ENCODE data around the gene RPL15. TPM values are rescaled to one million over a fixed set of nuclear protein-coding genes. Genes with fewer than 3 reads are reported as not detected.
A peak's percentile ranks its signal among the peaks of the same experiment; 100 is the strongest.
"Not testable (repeated sequence)": the region's sequence is repeated elsewhere in the genome, so short reads cannot be mapped to it uniquely, and the experiment has no call there.

Gene RPL15
- total and polyA plus RNA-seq, 2 experiments from 2014 or later, result 1,318 to 3,305 TPM

GRCh38 chr3:23915537-23916108, 1.3 kb upstream of the RPL15 start:
- H2AFZ ChIP-seq, result peak overlapping the region; percentile 69
- peak overlapping the region; percentile 30 for H3K4me3 ChIP-seq
- peaks cover 43% of the 10 kb centered on the region for H4K20me1 ChIP-seq (ENCODE audit: insufficient read depth, poor library complexity, severe bottlenecking)
- WGBS (ENCODE audit: low lambda C conversion rate, missing lambda C conversion rate), result 34% methylated on average over 7 of the region's 7 CpGs
- H3K4me2 ChIP-seq, result peak overlapping the region; percentile 78
- H3K36me3 ChIP-seq (replicated peaks; ENCODE audit: insufficient read depth, low read depth), result no peaks in the 10 kb centered on the region
- DNase-seq (ENCODE audit: low spot score), result peak; percentile 47
- H3K9me3 ChIP-seq (ENCODE audit: low read depth), result no peaks in the 10 kb centered on the region
- H3K27me3 ChIP-seq, result no peaks in the 10 kb centered on the region
- peak overlapping the region; percentile 89 for H3K27ac ChIP-seq
- TF ChIP-seq EZH2 (IDR thresholded peaks at IDR 0.05; ENCODE audit: borderline replicate concordance), result no peak
- TF ChIP-seq, protein P1, sequence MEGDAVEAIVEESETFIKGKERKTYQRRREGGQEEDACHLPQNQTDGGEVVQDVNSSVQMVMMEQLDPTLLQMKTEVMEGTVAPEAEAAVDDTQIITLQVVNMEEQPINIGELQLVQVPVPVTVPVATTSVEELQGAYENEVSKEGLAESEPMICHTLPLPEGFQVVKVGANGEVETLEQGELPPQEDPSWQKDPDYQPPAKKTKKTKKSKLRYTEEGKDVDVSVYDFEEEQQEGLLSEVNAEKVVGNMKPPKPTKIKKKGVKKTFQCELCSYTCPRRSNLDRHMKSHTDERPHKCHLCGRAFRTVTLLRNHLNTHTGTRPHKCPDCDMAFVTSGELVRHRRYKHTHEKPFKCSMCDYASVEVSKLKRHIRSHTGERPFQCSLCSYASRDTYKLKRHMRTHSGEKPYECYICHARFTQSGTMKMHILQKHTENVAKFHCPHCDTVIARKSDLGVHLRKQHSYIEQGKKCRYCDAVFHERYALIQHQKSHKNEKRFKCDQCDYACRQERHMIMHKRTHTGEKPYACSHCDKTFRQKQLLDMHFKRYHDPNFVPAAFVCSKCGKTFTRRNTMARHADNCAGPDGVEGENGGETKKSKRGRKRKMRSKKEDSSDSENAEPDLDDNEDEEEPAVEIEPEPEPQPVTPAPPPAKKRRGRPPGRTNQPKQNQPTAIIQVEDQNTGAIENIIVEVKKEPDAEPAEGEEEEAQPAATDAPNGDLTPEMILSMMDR (IDR thresholded peaks at IDR 0.05; ENCODE audit: poor library complexity), result no peak
- peaks cover 24% of the 10 kb centered on the region for H3K4me1 ChIP-seq (ENCODE audit: insufficient read depth)
- H3K9me2 ChIP-seq (replicated peaks; ENCODE audit: insufficient read depth), result no peaks in the 10 kb centered on the region
- H3K79me2 ChIP-seq, result peaks cover 76% of the 10 kb centered on the region

- Histone ChIP-seq H2AFZ (peak overlapping the region; percentile 69), H3K36me3 (replicated peaks; ENCODE audit: insufficient read depth, low read depth) (no peaks in the 10 kb centered on the region), H3K79me2 (peaks cover 69% of the 10 kb centered on the region), H3K9me2 (replicated peaks; ENCODE audit: insufficient read depth) (no peaks in the 10 kb centered on the region), H3K9me3 (ENCODE audit: low read depth) (no peaks in the 10 kb centered on the region), H3K4me2 (peak overlapping the region; percentile 78), H3K4me1 (ENCODE audit: insufficient read depth) (peaks cover 24% of the 10 kb centered on the region), H3K27ac (peak overlapping the region; percentile 89), H4K20me1 (ENCODE audit: insufficient read depth, poor library complexity, severe bottlenecking) (peaks cover 49% of the 10 kb centered on the region), H3K4me3 (peak overlapping the region; percentile 30), H3K27me3 (no peaks in the 10 kb centered on the region)
- 3% methylated on average over 48 of the region's 48 CpGs for WGBS (ENCODE audit: low lambda C conversion rate, missing lambda C conversion rate)
- TF ChIP-seq EZH2 (IDR thresholded peaks at IDR 0.05; ENCODE audit: borderline replicate concordance), result no peak
- TF ChIP-seq EZH2phosphoT487 (IDR thresholded peaks at IDR 0.05; ENCODE audit: low read depth, severe bottlenecking, unreplicated experiment), result no peak
- TF ChIP-seq, protein P1 (IDR thresholded peaks at IDR 0.05; ENCODE audit: poor library complexity), result no peak
- no peak for DNase-seq (ENCODE audit: low spot score)
Measured at GRCh38 chr3:23916152-23916885, 613 bp upstream of the RPL15 start.

GRCh38 chr3:23917679-23918303, 859 bp downstream of the RPL15 start:
- peak; percentile 70 for DNase-seq (ENCODE audit: low spot score)
- peak overlapping the region; percentile 65 for H3K4me3 ChIP-seq
- peaks cover 24% of the 10 kb centered on the region for H3K4me1 ChIP-seq (ENCODE audit: insufficient read depth)
- not testable (repeated sequence) for H3K36me3 ChIP-seq (replicated peaks; ENCODE audit: insufficient read depth, low read depth); H3K9me3 ChIP-seq (ENCODE audit: low read depth); H3K27me3 ChIP-seq; H3K9me2 ChIP-seq (replicated peaks; ENCODE audit: insufficient read depth)
- peak overlapping the region; percentile 92 for H3K27ac ChIP-seq
- H2AFZ ChIP-seq, result peak overlapping the region; percentile 50
- H4K20me1 ChIP-seq (ENCODE audit: insufficient read depth, poor library complexity, severe bottlenecking), result peaks cover 49% of the 10 kb centered on the region
- 2% methylated on average over 21 of the region's 21 CpGs for WGBS (ENCODE audit: low lambda C conversion rate, missing lambda C conversion rate)
- H3K4me2 ChIP-seq, result peak overlapping the region; percentile 99
- H3K79me2 ChIP-seq, result peaks cover 56% of the 10 kb centered on the region

- H3K79me2 ChIP-seq, result peaks cover 50% of the 10 kb centered on the region
- H3K36me3 ChIP-seq (replicated peaks; ENCODE audit: insufficient read depth, low read depth); H3K9me2 ChIP-seq (replicated peaks; ENCODE audit: insufficient read depth); DNase-seq (ENCODE audit: low spot score); H3K9me3 ChIP-seq (ENCODE audit: low read depth); H2AFZ ChIP-seq; H3K27me3 ChIP-seq: not testable (repeated sequence)
- peaks cover 48% of the 10 kb centered on the region for H4K20me1 ChIP-seq (ENCODE audit: insufficient read depth, poor library complexity, severe bottlenecking)
- WGBS (ENCODE audit: low lambda C conversion rate, missing lambda C conversion rate), result 21% methylated on average over 12 of the region's 12 CpGs
- H3K4me2 ChIP-seq, result peak overlapping the region; percentile 99
- H3K4me3 ChIP-seq, result peak overlapping the region; percentile 65
- peak overlapping the region; percentile 92 for H3K27ac ChIP-seq
- peaks cover 24% of the 10 kb centered on the region for H3K4me1 ChIP-seq (ENCODE audit: insufficient read depth)
Measured at GRCh38 chr3:23918331-23918730, 1.4 kb downstream of the RPL15 start.
